ENCODE measurements around the gene UBE3D.

- TF ChIP-seq CTCF (conservative IDR thresholded peaks at IDR 0.05; ENCODE audit: low read depth, low read length) (no peak), EZH2 (IDR thresholded peaks at IDR 0.05; ENCODE audit: borderline replicate concordance, low read depth, low read length, poor library complexity, severe bottlenecking) (no peak)
Measured at GRCh38 chr6:82917346-82918064, 148.1 kb downstream of the UBE3D start.
